GM10266 (cell line): ENCODE results near the gene RALGAPB.

Experiments used
- DNase-seq: peaks from one replicate; pipeline ENCODE4 v3.0.0; 2012; ENCODE audit errors: extremely low spot score
- CTCF ChIP-seq: IDR thresholded peaks from 2 replicates; pipeline ENCODE4 v1.5.1; 2012; ENCODE audit warnings: mild to moderate bottlenecking, low read depth; ENCODE audit not compliant: control insufficient read depth, insufficient read depth; ENCODE audit errors: missing control alignments

RALGAPB gene

GRCh38 chr20:38471987-38472512 is 593 bp upstream of the RALGAPB start:
- DNase-seq = no peak
- no peak for TF ChIP-seq CTCF

- DNase-seq = no peak
- TF ChIP-seq CTCF = peak; percentile 19
These were observed 738 bp downstream of the RALGAPB start for GRCh38 chr20:38473367-38473795.

GRCh38 chr20:38477747-38478146 is 5.1 kb downstream of the RALGAPB start:
- no peak for TF ChIP-seq CTCF
- DNase-seq = no peak

- DNase-seq = no peak
These were observed 7.0 kb downstream of the RALGAPB start for GRCh38 chr20:38479596-38479995.

GRCh38 chr20:38485041-38485440 is 12.4 kb downstream of the RALGAPB start:
- no peak for TF ChIP-seq CTCF
- DNase-seq = no peak

More at GRCh38 chr20:38479596-38479995, 7.0 kb downstream of the RALGAPB start:
- TF ChIP-seq CTCF = no peak

GRCh38 chr20:38489181-38489580 is 16.5 kb downstream of the RALGAPB start:
- no peak for DNase-seq
- no peak for TF ChIP-seq CTCF

GRCh38 chr20:38497246-38497935 is 24.7 kb downstream of the RALGAPB start:
- no peak for TF ChIP-seq CTCF
- no peak for DNase-seq
